Measurements from ENCODE around the gene PBX3.

DNA sequence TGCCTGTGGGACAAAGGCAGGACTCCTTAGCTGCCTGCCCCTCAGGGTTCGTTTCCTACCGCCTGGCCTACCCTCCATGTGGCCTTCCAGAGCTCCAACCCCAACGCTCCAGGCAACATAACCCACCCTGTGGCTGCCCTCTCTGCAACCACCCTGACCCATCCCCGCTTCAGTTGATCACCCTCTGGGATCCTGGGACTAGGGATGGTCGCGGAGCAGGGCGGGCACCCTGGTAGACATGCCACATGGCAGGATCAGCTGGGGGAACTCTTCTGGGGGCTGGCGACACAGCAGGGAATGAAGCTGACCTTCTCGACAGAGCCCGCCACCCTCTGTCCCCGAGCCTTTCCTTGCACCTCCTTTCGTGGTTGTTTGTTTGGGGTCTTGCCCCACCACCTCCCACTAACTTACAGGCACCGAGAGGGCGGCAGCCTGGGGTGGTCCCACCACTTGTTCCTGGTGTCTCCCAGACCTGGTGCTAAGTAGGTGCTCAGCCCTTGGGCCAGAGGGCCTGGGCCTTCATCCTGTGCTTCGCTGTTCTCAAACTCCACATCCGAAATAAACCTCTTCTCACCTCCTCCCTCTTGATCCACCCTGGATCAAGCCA, 243.1 kb downstream of the PBX3 start:
- TF ChIP-seq POLR2A (IDR thresholded peaks at IDR 0.05) = no peak
- TF ChIP-seq, protein P1, sequence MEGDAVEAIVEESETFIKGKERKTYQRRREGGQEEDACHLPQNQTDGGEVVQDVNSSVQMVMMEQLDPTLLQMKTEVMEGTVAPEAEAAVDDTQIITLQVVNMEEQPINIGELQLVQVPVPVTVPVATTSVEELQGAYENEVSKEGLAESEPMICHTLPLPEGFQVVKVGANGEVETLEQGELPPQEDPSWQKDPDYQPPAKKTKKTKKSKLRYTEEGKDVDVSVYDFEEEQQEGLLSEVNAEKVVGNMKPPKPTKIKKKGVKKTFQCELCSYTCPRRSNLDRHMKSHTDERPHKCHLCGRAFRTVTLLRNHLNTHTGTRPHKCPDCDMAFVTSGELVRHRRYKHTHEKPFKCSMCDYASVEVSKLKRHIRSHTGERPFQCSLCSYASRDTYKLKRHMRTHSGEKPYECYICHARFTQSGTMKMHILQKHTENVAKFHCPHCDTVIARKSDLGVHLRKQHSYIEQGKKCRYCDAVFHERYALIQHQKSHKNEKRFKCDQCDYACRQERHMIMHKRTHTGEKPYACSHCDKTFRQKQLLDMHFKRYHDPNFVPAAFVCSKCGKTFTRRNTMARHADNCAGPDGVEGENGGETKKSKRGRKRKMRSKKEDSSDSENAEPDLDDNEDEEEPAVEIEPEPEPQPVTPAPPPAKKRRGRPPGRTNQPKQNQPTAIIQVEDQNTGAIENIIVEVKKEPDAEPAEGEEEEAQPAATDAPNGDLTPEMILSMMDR (IDR thresholded peaks at IDR 0.05) = no peak

Measured in ovary (tissue), 3 donors.